D721Med (cell line): ENCODE results near the gene PDGFRB.
A peak's percentile ranks its signal among the peaks of the same experiment; 100 is the strongest.

Experiments
- DNase-seq: peaks from one replicate; pipeline ENCODE4 v3.0.0; 2011; ENCODE audit warnings: low spot score; ENCODE audit not compliant: insufficient read length
- FAIRE-seq: peaks from 2 replicates; lab custom pipeline; 2011; peaks lifted over from hg19 to GRCh38; lab: Jason Lieb, UNC
- CTCF ChIP-seq: IDR thresholded peaks from 2 replicates; pipeline ENCODE4 v1.5.1; 2012; ENCODE audit warnings: mild to moderate bottlenecking, control low read depth; ENCODE audit not compliant: insufficient read depth; ENCODE audit errors: missing control alignments

PDGFRB gene

GRCh38 chr5:150177721-150178120 is 22.1 kb upstream of the PDGFRB start:
- no peak for FAIRE-seq
- TF ChIP-seq CTCF: no peak

GRCh38 chr5:150176745-150177477 is 21.3 kb upstream of the PDGFRB start:
- DNase-seq (no peak), FAIRE-seq (no peak)
- no peak for TF ChIP-seq CTCF

More at GRCh38 chr5:150177721-150178120, 22.1 kb upstream of the PDGFRB start:
- DNase-seq: no peak

GRCh38 chr5:150175536-150175935 is 19.9 kb upstream of the PDGFRB start:
- DNase-seq (no peak), FAIRE-seq (no peak)
- peak; percentile 34 for TF ChIP-seq CTCF

GRCh38 chr5:150175076-150175475 is 19.4 kb upstream of the PDGFRB start:
- FAIRE-seq (no peak), DNase-seq (no peak)
- TF ChIP-seq CTCF: no peak

GRCh38 chr5:150174285-150174684 is 18.6 kb upstream of the PDGFRB start:
- FAIRE-seq (no peak), DNase-seq (no peak)
- no peak for TF ChIP-seq CTCF

- FAIRE-seq: no peak
- DNase-seq: no peak
- TF ChIP-seq CTCF: no peak
These were observed 17.5 kb upstream of the PDGFRB start for GRCh38 chr5:150173161-150173560.

- no peak for FAIRE-seq
- no peak for DNase-seq
- no peak for TF ChIP-seq CTCF
These were observed 16.9 kb upstream of the PDGFRB start for GRCh38 chr5:150172556-150172955.
